HepG2 (cell line): ENCODE results near the gene TMEM236. TPM values are rescaled to one million over a fixed set of nuclear protein-coding genes. Genes with fewer than 3 reads are reported as not detected.

Experiments
- ATAC-seq: fragments of 200-7000 bp; cut with Tn5 transposase; 3 replicates; pipeline ENCODE4 v1.9.1; 2020; ENCODE audit warnings: mild to moderate bottlenecking, moderate library complexity
- BruUV-seq: library from RNA; stranded (reverse); fragments of 400-500 nt; replicated peaks from 2 replicates; lab custom pipeline; 2021; lab: Mats Ljungman, UMichigan
- CTCF ChIA-PET: fragments of 300-600 bp; formaldehyde crosslinking; extraction: SDS; loops from one replicate; lab custom pipeline; 2021; ENCODE audit warnings: low total read pairs, inconsistent platforms, low intra/inter-chr PET ratio; lab: Yijun Ruan, JAX
- POLR2A ChIA-PET: fragments of 350-600 bp; sonication (Branson Sonifier 250); formaldehyde crosslinking; loops from one replicate; lab custom pipeline; 2020; ENCODE audit warnings: antibody characterized with exemption, inconsistent platforms; lab: Yijun Ruan, JAX
- DNase-seq: peaks from one replicate; pipeline ENCODE4 v3.0.0-alpha.2; 2015; ENCODE audit warnings: low spot score
- FAIRE-seq: peaks from 3 replicates; lab custom pipeline; 2011; peaks lifted over from hg19 to GRCh38; lab: Jason Lieb, UNC
- H2AFZ ChIP-seq: one replicate; pipeline ENCODE4 v1.6.1; 2011; ENCODE audit warnings: low read length, inconsistent platforms
- H3K27ac ChIP-seq: fragments of 300-600 bp; 3 replicates; pipeline ENCODE4 v1.8.0; 2011; ENCODE audit warnings: mixed run types, mild to moderate bottlenecking, mixed read lengths, low read length, inconsistent platforms; ENCODE audit not compliant: insufficient read depth; ENCODE audit errors: extremely low read length
- H3K27me3 ChIP-seq, 2 experiments: fragments of 200-600 bp in 1 of 2; 2 replicates in 1 of 2; 3 replicates in 1 of 2; pipeline versions ENCODE4 v1.6.0 to v1.8.0; 2011; ENCODE audit warnings: low read length in 2 of 2, mild to moderate bottlenecking in 2 of 2, moderate library complexity in 2 of 2, inconsistent platforms in 1 of 2; ENCODE audit not compliant: insufficient read depth in 2 of 2, control insufficient read depth in 1 of 2
- H3K36me3 ChIP-seq, 2 experiments: fragments of 200-600 bp in 1 of 2; replicated peaks in 1 of 2; 2 replicates in 1 of 2; 3 replicates in 1 of 2; pipeline versions ENCODE4 v1.5.1 to v1.8.0; 2011; ENCODE audit warnings: low read length in 2 of 2, inconsistent platforms in 1 of 2; ENCODE audit not compliant: insufficient read depth in 2 of 2, control insufficient read depth in 1 of 2
- H3K4me1 ChIP-seq: 2 replicates; pipeline ENCODE4 v1.5.1; 2012; ENCODE audit warnings: low read length, inconsistent platforms; ENCODE audit not compliant: insufficient read depth
- H3K4me2 ChIP-seq: 2 replicates; pipeline ENCODE4 v1.6.0; 2011; ENCODE audit warnings: low read depth, low read length, inconsistent platforms
- H3K4me3 ChIP-seq, 3 experiments: fragments of 200-600 bp in 1 of 3; sonication (generic), shearing (Covaris generic) in 1 of 3; replicated peaks in 1 of 3; 2 replicates each; pipeline ENCODE4 v1.5.1; 2011 to 2016; ENCODE audit warnings: low read length in 3 of 3, inconsistent platforms in 2 of 3, low read depth in 2 of 3, mild to moderate bottlenecking in 2 of 3, control low read depth in 1 of 3, mixed read lengths in 1 of 3; ENCODE audit not compliant: insufficient read depth in 1 of 3
- H3K79me2 ChIP-seq: one replicate; pipeline ENCODE4 v1.6.1; 2011; ENCODE audit warnings: low read length, inconsistent platforms; ENCODE audit not compliant: insufficient read depth
- H3K9ac ChIP-seq: 2 replicates; pipeline ENCODE4 v1.6.0; 2011; ENCODE audit warnings: mild to moderate bottlenecking, low read depth, low read length, inconsistent platforms; ENCODE audit not compliant: insufficient read depth
- H3K9me3 ChIP-seq: 2 replicates; pipeline ENCODE4 v1.5.1; 2012; ENCODE audit warnings: mild to moderate bottlenecking, low read length
- H4K20me1 ChIP-seq: 2 replicates; pipeline ENCODE4 v1.6.0; 2011; ENCODE audit warnings: inconsistent platforms, mild to moderate bottlenecking, low read length, moderate library complexity; ENCODE audit not compliant: insufficient read depth
- ATF7 ChIP-seq, 2 experiments: fragments of 450-650 bp in 1 of 2; sonication (generic) in 1 of 2; formaldehyde crosslinking in 1 of 2; IDR thresholded peaks; 2 replicates each; pipeline versions ENCODE4 v1.4.0 to v1.6.1; 2016 to 2020; ENCODE audit warnings: antibody characterized with exemption in 1 of 2, mild to moderate bottlenecking in 1 of 2, missing genetic modification reagents in 1 of 2
- KMT2A ChIP-seq: sonication (generic); formaldehyde crosslinking; IDR thresholded peaks from 2 replicates; pipeline ENCODE4 v1.4.0; 2020; ENCODE audit warnings: missing genetic modification reagents
- MYNN ChIP-seq: sonication (generic); formaldehyde crosslinking; IDR thresholded peaks from 2 replicates; pipeline ENCODE4 v1.4.0; 2020; ENCODE audit warnings: mild to moderate bottlenecking, low read depth, missing genetic modification reagents
- PHF5A ChIP-seq: IDR thresholded peaks from one replicate; pipeline ENCODE4 v1.6.1; 2018; ENCODE audit warnings: low read depth, missing genetic modification reagents; ENCODE audit not compliant: unreplicated experiment
- SIX1 ChIP-seq: sonication (generic); formaldehyde crosslinking; IDR thresholded peaks from 2 replicates; pipeline ENCODE4 v1.4.0; 2020; ENCODE audit warnings: missing genetic modification reagents, borderline replicate concordance
- TAF1 ChIP-seq: sonication (generic); formaldehyde crosslinking; IDR thresholded peaks from 2 replicates; pipeline ENCODE4 v1.4.0; 2020; ENCODE audit warnings: missing genetic modification reagents
- TFDP2 ChIP-seq: sonication (generic); formaldehyde crosslinking; IDR thresholded peaks from 2 replicates; pipeline ENCODE4 v1.4.0; 2020; ENCODE audit warnings: missing genetic modification reagents
- UBTF ChIP-seq: sonication (generic); formaldehyde crosslinking; IDR thresholded peaks from 2 replicates; pipeline ENCODE4 v1.4.0; 2020; ENCODE audit warnings: mild to moderate bottlenecking, missing genetic modification reagents
- ZBTB25 ChIP-seq: IDR thresholded peaks from 2 replicates; pipeline ENCODE4 v1.6.1; 2018; ENCODE audit warnings: missing genetic modification reagents
- ZBTB42 ChIP-seq: sonication (generic); formaldehyde crosslinking; IDR thresholded peaks from 2 replicates; pipeline ENCODE4 v1.5.0; 2020; ENCODE audit warnings: mild to moderate bottlenecking, missing genetic modification reagents
- ZHX2 ChIP-seq, 2 experiments: sonication (generic) in 1 of 2; formaldehyde crosslinking in 1 of 2; IDR thresholded peaks; 2 replicates each; pipeline versions ENCODE4 v1.6.1 to v1.9.0; 2014 to 2022; ENCODE audit warnings: antibody characterized with exemption in 1 of 2, borderline replicate concordance in 1 of 2, inconsistent platforms in 1 of 2, low read depth in 1 of 2, missing genetic modification reagents in 1 of 2
- ZNF777 ChIP-seq: sonication (generic); formaldehyde crosslinking; IDR thresholded peaks from 2 replicates; pipeline ENCODE4 v1.4.0; 2020; ENCODE audit warnings: missing genetic modification reagents
- WGBS: methylation state at CpG from one replicate; pipeline ENCODE4 v1.1.6; 2017; ENCODE audit warnings: low lambda C conversion rate; 5-methylcytosine and 5-hydroxymethylcytosine counted together
- in situ Hi-C: cut with HindIII; loops from 2 replicates; pipeline ENCODE4 v1.10.0; 2017; ENCODE audit warnings: low pct_unique_long_range_greater_than_20kb; ENCODE audit not compliant: extremely low pct_ligation_motif_present
- intact Hi-C: fragments of 100-400 bp; cut with micrococcal nuclease; formaldehyde crosslinking; loops from one replicate; pipeline ENCODE4 v1.10.0; 2022; ENCODE audit not compliant: unreplicated experiment
- polyA plus RNA-seq, 8 experiments: library from polyadenylated mRNA; depleted of rRNA in 3 of 8; stranded (reverse) in 7 of 8; unstranded in 1 of 8; fragments of >200 nt; fragmentation: Illumina TruSeq in 4 of 8; extraction: Trizol in 4 of 8; gene quantifications; 2 replicates each; pipeline versions ENCODE4 v1.2.1 to v1.2.3, GENCODE V29; 2011 to 2016; ENCODE audit warnings: low read depth in 4 of 8, missing spikeins in 1 of 8, mixed read lengths in 1 of 8; ENCODE audit not compliant: insufficient read depth in 1 of 8
- total RNA-seq, 5 experiments: library from RNA; depleted of rRNA; stranded (reverse); fragments of >200 nt; fragmentation: Illumina TruSeq; extraction: Trizol; gene quantifications; 2 replicates each; pipeline ENCODE4 v1.2.3, GENCODE V29; 2016; ENCODE audit warnings: low read depth in 1 of 5

Gene TMEM236
- total and polyA plus RNA-seq, 2 of the 13 experiments (the other 11 are each of a cell fraction or from before 2014, with no cell fraction given), result 0.04 to 0.08 TPM

GRCh38 chr10:17713758-17714157 lies 38.2 kb upstream of the TMEM236 start:
- Histone ChIP-seq H3K9me3 (no peaks in the 10 kb centered on the region), H3K4me1 (no peaks in the 10 kb centered on the region), H2AFZ (no peak overlapping the region), H3K36me3 (peaks cover 12 to 61% of the 10 kb centered on the region in 2 experiments), H3K4me3 (no peak overlapping the region), H3K9ac (no peak overlapping the region), H4K20me1 (no peaks in the 10 kb centered on the region), H3K79me2 (no peaks in the 10 kb centered on the region), H3K27me3 (no peaks in the 10 kb centered on the region), H3K27ac (no peak overlapping the region), H3K4me2 (no peak overlapping the region)
- in situ Hi-C loops, result no loop called here
- ChIA-PET POLR2A (no interaction called here), CTCF (no interaction called here)
- intact Hi-C loops, result no loop called here
- DNase-seq (no peak), ATAC-seq (no peak; the same call in 2 of the 3 replicates), FAIRE-seq (no peak)
- BruUV-seq, result no TSS peak
- WGBS, result 99% methylated on average over 10 of the region's 10 CpGs
- no peak for TF ChIP-seq ZBTB25
- TF ChIP-seq ZNF777 (CRISPR knock-in tag), result no peak
- no peak for TF ChIP-seq ZHX2 (IDR thresholded peaks at IDR 0.05; ENCODE audit: low read depth)
- no peak for TF ChIP-seq ZHX2 (CRISPR knock-in tag; IDR thresholded peaks at IDR 0.05; ENCODE audit: borderline replicate concordance)
- no peak for TF ChIP-seq TFDP2
- no peak for TF ChIP-seq ZBTB42
- TF ChIP-seq KMT2A (CRISPR knock-in tag), result no peak
- no peak for TF ChIP-seq TAF1 (CRISPR knock-in tag)
- no peak for TF ChIP-seq MYNN (CRISPR knock-in tag)
- no peak for TF ChIP-seq UBTF (CRISPR knock-in tag)
- no peak for TF ChIP-seq SIX1 (CRISPR knock-in tag)
- no peak for TF ChIP-seq PHF5A (CRISPR knock-in tag)
- no peak for TF ChIP-seq ATF7 (IDR thresholded peaks at IDR 0.05)
- TF ChIP-seq ATF7 (CRISPR knock-in tag; IDR thresholded peaks at IDR 0.05), result no peak
